Renal pelvis (tissue), 4 donors: Measurements from ENCODE around the gene SPINK1. TPM values are rescaled to one million over a fixed set of nuclear protein-coding genes. Genes with fewer than 3 reads are reported as not detected.
"Not testable (repeated sequence)": the region's sequence is repeated elsewhere in the genome, so short reads cannot be mapped to it uniquely, and the experiment has no call there.

Experiments
- DNase-seq: peaks from one replicate; pipeline ENCODE4 v3.0.0-alpha.2; 2013
- polyA plus RNA-seq, 3 donors: library from polyadenylated mRNA; unstranded; fragments of 120-200 nt; gene quantifications; one replicate each; pipeline ENCODE4 v1.2.1, GENCODE V29; 2013; ENCODE audit not compliant: insufficient read length in 3 of 3

The SPINK1 gene
- polyA plus RNA-seq, 3 donors: 45.8 to 55.1 (median 50.5) TPM

DNA sequence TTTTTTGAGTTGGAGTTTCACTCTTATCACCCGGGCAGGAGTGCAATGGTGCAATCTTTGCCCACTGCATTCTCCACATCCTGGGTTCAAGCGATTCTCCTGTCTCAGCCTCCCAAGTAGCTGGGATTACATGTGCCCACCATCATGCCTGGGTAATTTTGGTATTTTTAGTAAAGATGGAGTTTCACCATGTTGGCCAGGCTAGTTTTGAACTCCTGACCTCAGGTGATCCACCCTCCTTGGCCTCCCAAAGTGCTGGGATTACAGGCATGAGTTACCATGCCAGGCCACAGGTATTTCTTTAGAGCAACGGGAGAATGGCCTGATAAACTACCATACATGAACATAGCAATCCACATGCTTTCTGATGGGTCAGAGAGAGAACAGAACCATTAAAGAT, 9.2 kb downstream of the SPINK1 start:
- DNase-seq: not testable (repeated sequence)

DNA sequence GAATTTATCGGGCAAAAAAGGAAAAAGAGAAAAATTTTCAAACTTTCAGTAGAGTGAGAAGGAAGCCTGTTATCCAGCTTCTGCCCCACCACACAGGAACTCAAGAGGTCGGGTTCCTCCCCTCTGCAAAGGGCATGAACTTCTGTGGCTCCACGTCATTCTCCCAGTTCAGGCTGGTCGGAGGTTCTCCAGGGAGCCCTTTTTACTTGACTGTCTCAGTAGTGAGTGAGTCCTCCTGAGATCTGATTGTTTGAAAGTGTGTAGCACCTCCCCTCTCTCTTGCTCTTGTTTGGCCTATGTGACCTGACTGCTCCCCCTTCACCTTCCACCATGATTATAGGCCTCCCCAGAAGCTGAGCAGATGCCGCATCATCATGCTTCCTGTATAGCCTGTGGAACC, 9.7 kb downstream of the SPINK1 start:
- no peak for DNase-seq

DNA sequence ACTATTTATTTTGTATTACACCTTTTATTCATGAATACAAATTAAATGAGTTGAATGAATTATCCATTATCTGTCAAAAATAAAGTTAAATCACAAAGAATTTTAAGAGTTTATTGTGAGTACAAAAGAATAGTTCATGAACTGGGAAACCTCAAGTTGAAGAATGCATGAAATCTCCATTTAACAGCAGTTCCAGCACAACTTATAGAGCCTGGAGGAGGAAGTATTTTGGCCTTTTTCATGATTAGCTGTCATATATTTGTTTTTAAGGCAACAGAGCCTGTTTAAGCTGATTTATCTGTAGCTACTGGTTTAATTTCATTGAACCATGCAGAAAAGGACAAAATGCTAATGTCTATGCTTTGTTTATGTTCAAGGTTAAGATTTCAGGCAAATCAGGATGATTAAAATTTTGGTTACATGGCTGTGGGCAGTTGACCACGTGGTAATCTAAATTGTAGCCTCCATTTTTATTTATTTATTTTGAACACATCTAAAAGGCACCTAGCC, 12.2 kb downstream of the SPINK1 start:
- DNase-seq: no peak

DNA sequence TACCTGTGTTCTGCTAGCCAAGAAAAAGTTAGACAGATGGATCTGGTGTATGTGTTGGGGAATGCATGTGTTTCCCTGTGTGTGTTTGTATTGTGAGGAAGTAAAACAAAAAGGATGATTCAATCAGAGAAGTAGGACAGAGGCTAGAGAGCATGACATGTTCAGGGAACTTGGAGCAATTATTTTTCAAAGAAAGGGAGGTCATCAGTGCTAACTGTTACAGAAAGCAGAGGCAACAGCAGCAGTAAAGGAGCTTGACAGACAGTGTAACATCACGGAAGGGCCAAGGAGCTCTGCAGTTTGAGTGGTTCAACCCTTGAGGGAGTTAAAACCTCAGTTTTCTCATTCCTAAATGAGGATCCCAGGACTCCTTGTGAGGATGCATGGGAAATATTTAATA, 13.2 kb downstream of the SPINK1 start:
- DNase-seq: no peak

DNA sequence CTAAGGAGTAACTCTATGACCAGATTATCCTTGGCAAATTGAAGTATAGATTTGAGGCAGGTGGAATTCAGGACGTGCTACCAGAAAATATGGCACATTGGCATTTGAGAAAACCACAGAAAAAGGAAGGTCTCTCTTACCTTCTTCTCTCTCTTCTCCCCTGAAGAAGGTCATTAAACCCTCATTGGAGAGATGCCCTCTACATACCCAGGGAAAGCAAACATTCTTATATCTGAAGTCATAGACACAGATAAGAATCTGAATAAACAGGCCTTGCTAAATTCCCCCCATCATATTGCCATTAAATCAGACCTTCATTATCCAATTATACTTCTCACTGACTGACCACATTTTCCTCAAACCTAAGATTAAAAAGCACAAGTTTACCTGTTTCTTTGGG, 17.8 kb downstream of the SPINK1 start:
- no peak for DNase-seq

DNA sequence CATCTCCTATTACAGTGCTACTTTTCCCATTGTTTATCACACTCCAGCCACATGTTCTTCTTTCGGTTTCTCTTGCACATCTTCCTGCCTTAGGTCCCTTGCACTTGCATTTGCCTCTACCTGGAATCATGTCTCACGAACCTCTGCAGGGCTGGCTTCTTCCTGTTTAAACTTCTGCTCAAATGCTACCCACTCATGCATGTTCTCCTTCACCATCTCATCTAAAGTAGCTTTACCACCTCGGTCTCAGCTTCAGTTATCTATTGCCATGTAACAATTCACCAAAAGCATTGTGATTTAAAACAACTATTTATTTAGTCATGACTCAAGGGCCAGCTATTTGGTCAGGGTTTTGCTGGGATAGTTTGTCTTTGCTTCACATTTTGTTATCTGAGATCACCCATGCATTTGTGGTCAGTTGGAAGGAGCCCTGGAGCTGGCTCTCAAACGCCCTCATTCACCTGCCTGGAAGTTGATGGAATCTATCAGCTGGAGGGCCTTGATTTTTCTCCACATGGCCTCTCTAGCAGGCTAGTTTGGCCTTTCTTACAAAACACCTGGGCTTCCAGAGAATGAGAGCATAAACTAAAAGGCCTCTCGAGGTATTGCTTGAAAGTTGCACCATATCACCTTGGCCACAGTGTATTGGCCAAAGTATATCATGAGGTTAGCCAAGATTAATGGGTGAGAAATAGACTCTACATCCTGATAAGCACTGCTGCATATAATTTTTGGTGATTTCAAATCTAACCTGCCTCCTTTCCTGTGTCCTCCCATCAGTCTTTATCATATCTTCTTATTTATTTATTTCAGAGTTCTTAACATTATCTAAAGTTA, 21.4 kb downstream of the SPINK1 start:
- DNase-seq: no peak

DNA sequence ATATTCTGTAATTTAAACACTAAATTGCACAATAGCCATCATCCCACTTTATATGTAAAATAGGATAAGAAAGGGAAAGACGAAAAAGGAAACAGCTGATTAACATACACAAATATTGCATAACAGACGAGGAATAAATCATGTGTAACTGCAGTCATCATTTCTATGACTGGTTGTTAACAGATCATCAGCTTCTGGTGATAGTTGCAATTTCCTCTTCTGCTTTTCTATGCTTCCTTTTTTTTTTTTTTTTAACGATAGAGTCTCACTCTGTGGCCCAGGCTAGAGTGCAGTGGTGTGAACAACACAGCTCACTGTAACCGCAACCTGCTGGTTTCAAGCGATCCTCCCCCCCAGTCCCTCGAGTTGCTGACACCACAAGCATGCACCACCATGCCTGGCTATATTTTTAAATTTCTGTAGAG, 26.4 kb downstream of the SPINK1 start:
- no peak for DNase-seq

DNA sequence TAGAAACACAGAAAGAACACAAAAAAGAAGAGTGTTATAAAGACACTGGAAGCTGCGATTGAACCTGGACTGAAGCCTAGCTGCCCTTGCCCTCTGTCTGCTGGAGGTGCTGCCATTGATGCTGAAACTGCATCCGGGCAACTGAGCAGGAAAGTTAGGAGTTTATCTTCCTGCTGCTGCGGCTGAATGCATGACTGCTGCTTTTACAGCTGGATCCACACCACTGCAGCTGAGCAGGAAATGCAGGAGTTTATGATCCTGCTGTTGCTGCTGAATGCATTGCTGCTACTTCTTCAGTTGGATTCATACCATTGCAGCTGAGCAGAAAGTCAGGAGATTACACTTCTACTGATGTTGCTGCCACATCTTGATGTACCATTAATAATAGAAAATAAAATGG, 27.1 kb downstream of the SPINK1 start:
- no peak for DNase-seq

DNA sequence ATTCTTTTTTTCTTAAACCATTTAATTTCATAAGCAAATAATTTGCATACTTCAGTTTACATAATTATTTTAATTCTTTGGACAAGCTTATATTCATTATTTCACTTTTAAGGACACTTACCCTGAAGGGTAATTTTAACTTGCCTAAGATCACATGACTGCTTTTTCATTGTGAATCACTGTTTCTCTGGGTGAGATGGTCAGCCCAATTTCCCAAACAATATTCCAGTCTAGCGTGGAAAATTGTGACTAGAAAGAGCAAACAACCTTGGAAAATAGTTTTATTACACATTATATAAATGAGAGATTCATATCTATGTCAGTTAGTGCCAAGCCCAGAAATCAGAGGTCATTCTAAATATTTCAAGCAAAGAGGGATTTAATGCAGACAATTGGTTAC, 27.5 kb downstream of the SPINK1 start:
- DNase-seq: no peak

DNA sequence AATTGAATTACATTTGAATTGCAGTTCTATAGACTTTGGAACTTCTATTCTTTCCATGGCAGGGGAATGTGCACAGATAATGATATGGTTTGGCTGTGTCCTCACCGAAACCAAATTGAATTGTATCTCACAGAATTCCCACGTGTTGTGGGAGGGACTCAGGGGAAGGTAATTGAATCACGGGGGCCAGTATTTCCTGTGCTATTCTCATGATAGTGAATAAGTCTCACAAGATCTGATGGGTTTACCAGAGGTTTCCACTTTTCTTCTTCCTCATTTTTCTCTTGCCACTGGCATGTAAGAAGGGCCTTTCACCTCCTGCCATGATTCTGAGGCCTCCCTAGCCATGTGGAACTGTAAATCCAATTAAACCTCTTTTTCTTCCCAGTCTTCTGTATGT, 28.3 kb downstream of the SPINK1 start:
- DNase-seq: not testable (repeated sequence)

DNA sequence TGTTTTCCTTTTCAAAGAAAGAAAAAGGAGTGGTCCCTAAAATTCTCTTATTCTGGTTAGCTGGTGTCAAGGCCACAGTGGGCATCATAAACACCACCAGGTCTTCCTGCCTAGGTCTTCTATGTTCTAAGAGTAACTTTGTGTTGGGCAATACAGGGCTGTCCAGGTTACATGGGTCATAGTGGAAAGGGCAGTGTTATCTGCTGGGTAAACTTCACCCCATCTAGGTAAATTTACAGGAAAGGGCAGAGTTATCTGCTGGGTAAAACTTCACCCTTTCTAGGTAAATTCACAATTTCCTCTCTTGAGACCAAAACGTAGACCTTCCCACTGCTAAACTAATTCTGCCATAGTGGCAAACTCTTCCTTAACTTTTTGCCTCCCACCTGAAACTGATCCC, 30.0 kb downstream of the SPINK1 start:
- no peak for DNase-seq

DNA sequence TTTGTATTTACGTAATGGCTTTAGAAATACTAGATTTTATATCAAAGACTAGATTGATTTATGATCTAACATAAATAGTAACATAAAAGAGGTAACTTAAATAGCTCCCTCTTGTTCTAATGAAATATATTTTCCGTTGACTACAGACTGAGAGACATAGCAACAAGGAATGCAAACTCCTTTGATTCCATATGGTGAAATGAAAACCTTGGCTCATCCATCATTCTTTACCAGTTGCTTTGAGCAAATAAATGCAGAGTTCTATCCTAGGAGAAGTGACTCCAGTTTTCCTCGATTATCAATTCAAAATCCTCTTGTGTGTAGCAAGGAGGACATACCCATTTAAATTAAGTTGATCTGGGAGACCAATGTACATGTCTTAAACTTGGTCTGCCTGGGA, 31.0 kb downstream of the SPINK1 start:
- no peak for DNase-seq

DNA sequence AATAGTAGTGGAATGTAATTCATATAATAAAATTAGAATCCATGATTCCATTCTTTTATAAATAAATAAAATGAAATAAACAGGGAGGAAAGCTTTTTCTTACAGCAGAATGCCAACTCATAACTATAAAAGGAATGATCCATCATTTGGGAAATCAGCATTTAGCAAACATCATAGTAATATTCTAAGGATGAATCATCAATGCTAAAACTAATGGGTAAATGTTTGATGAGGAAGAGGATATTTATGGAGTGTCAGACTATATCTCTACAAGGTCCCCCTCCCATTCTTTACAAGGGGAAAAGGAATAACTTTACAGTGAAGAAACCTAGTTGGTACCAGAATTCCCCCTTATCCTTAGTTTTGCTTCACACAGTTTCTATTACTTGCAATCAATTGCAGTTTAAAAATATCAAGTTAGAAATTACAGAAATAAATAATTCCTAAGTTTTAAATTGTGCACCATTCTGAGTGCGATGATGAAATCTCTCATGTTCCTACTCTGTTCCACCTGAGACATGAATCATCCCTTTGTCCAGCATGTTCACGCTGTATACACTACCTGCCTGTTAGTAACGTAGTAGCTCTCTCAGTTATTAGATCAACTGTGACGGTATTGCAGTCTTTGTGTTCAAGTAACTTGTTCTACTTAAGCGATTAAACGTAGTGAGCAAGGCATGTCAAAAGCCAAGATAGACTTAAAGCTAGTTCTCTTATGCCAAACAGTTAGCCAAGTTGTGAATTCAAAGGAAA, 34.7 kb downstream of the SPINK1 start:
- DNase-seq: no peak

DNA sequence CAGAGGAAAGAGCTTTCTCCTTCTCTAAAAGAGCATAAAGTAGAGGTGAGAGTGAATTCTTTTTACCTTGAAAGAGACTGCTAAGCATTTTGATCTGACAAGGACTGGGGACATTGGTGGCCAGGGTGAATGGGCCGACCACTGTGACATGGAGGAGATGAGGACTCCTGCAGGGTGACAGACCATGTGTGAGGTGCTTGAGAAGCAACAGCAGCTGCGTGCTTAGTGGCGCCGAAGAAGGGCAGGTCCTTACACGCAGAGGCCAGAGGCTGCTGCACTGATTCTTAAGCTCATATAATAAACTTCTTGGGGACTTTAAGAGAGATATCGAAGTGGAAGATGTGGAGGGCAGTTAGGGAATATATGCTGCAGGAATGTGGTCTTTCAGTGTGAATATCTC, 40.3 kb downstream of the SPINK1 start:
- DNase-seq: no peak

DNA sequence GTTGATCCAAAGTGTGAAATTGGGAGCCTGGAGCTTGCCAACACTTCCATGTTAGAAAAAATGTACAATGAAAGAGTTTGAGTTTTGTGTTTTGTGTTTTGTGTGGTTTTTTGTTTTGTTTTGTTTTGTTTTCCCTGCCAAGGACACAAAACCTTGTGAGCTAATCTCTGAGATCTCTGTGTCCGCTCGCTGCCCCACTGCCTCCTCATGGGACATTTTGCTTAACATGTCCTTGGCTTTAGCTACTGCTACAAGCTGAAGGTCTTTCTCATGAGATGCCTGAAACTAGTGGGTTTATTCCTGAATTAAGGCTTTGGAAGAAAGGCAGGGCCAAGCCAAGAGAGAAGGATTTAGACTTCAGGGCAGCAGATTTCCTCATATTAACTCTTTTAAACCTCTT, 41.7 kb downstream of the SPINK1 start:
- DNase-seq: no peak

DNA sequence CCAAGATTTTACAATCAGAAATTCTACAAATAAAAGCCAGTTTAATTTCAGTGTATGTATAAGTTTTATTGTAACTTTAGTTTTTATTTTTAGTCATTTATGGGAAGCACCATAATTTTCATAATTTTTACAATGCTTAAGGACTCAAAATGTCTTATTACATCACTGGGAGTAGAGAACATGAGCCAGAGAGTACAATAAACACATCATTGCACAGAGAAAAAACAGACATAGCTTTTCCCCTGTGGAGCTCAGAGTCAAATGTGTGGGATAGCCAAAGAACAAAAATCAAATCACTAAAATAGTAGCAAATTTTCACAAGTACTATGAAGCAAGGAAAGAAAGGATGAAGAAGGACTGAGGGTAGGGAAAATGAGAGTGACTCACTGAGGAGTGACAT, 43.4 kb downstream of the SPINK1 start:
- DNase-seq: no peak

DNA sequence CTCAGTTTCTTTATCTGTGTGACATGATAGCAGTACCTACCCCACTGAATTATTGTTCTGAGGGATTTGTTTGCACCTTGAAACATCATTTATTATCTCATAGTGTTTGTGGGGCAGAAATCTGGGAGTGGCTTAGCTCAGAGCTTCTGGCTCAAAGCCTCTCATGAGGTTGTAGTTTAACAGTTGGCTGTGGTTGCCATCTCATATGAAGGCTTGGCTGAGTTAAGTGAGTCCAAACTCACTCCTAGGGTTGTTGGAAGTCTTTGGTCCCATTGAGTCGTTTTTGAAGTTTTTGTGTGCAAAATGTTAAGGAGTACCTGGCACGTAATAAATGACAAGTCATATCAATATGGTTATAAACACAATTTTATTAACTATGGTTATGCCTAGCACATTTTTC, 45.3 kb downstream of the SPINK1 start:
- DNase-seq: no peak

DNA sequence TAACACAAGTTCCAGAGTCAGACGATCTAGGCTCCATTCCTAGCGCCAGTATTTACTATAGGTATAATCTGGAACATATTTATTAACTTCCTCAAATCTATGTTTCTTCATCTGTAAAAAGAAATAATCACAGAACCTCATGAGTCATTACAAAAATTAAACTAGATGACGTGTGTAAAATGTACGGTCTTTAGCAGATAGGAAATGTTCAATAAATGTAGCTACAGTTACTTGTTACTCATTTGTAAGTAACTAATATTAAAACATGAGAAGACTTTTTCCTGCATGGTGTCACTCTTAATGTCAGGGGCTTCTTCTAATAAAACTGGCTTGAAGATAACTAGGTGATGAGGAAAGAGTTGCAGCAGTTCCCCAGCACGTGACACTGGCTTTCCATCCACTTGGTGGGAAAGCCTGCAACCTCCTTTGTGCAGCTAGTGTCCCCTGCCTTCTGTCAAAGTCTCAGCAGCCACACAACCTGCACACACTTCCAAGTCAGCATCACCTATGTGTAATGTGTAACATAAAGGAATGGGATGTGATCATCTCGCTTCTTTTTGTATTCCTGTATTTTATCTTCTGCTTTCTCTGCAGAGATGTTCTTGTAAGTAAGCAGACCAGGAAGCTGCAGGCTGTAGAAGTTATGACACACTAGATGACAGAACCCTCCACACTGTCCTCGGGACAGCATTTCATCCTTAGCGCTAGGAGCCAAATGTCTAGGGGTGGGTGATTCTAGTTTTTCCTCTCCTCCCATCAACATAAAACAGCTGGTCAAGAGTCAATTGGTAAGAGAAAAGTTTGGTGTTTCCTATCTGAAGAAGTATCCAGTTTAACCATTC, 47.1 kb downstream of the SPINK1 start:
- DNase-seq: no peak

DNA sequence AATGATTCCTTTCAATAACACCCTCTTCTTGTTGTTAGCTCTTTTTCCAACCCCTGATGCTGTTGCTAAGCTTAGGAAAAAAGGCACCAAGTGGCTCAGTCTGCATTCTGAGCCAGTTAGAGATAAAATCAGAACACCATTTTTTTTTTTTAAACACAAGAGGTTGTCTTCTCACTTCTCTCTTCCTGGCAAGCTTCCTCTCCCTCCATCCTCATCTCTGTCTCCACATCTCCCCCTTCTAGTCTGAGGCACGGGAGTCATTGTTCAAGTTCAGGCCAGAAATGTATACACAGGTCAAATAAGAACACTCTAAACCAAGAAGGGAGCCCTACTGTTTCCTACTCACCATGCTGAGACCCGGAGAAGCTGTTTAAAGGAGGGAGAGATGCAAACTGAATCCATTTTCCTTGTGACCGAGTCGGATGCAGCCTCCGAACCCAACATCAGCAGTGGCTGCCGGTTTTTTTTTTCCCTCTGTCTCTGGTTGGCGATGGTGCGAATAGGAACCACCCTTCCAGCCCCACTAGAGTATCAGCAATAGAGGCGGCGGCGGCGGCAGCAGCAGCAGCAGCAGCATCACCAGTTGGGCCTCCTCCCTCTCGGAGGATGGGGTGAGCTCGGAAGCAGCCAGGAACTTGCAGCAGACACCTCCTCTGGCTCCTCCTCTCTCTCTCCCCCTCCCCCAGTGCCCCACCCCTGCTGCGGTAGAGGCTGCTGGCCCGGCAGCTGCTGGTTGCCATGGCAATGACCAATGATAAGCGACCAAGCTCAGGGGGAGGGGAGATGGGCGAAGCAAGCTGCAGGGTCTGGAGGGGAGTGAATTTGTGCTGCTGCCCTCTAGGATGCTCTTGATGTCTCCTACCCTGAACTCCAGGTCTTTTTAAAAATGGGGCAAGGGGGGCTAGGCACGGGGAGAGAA, 49.1 kb downstream of the SPINK1 start, which contains the start of gene JAKMIP2:
Gene JAKMIP2, minus strand, starts transcription at position 619 of the 919 bp plus-strand sequence. CDS start 110,922 bp downstream, outside the sequence.
- peak; percentile 91 for DNase-seq

DNA sequence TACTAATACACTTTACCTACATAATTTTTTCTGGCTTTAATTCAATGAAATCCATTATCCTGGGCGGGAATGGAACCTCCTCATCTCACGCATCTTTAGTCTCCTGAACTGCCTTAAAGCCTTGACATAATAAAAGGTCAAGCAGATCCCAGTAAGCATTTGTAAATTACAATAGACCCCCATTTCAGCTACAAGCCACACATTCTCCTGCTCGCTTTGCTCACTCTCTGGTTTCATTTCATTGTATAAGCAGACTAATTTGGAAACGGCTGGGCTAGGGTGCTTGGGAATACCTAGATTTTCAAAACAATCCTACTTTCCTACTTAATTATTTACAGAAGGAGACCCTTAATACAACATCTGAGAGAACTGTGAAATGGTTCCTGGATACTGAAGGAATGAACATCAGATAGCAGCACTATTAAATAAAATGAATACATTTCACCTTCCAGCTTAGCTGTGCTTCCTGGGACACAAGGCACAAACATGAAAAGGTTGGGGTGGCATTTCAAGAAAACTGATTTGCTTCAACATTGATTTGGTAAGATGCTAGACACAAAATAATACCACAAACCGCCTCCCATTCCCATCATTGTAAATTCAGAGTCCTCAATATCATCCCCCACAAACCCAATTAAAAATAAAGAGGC, 50.4 kb downstream of the SPINK1 start:
- DNase-seq: no peak
